Measurements from ENCODE around the gene VAMP4. TPM values are rescaled to one million over a fixed set of nuclear protein-coding genes. Genes with fewer than 3 reads are reported as not detected.
A peak's percentile ranks its signal among the peaks of the same experiment; 100 is the strongest.

The VAMP4 gene
- total RNA-seq = 10 to 100 TPM in 1 of 4 donors, 1 to 10 TPM in 3; 5.0 to 16.9 (median 7.4) TPM

DNA sequence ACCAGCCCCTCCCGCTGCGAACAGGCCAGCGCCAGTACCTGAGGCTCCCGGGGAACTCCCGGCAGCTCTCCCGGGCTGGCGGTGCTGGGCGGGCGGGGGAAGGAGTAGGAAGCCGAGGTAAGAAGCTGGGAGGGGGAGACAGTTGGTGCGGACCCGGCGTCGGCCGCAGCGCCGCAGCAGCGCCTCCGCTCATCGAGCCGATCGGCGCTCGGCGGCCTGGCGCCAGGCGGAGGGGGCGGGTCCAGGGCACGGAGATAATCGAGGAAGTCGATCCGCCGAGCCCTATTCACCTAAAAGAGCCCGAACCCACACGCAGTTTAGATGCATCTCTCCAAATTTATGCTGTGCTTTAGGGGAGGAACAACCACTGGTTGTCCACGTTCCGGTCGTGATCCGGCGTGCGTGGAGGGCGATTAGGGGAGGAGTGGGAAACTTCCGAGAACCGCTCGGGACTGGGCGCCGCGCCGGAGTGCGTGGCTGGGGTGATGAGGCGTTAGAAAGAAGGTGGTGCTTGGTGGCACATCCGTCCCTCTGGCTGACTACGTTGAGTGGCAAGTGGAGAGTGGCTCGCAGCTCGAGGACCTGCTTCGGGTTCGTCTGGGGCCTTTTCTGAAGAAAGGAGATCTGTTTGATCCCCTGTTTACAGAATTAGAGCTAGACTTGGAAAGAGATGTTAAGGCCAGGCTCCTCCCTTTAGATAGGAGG lies at the start of gene VAMP4:
VAMP4 (minus strand) TSS at position 194 of the 705 bp plus-strand sequence. CDS start 3,651 bp downstream, outside the sequence.
- ATAC-seq (ENCODE audit: low FRiP score) = peak; percentile 89
- peak; percentile 55 for DNase-seq (ENCODE audit: low spot score)
- TF ChIP-seq CTCF (IDR thresholded peaks at IDR 0.05) = no peak

GRCh38 chr1:171790318-171790717 lies 48.5 kb upstream of the VAMP4 start:
- no peak for TF ChIP-seq CTCF (IDR thresholded peaks at IDR 0.05)
- no peak for DNase-seq (ENCODE audit: low spot score)
- ATAC-seq (ENCODE audit: low FRiP score) = no peak

DNA sequence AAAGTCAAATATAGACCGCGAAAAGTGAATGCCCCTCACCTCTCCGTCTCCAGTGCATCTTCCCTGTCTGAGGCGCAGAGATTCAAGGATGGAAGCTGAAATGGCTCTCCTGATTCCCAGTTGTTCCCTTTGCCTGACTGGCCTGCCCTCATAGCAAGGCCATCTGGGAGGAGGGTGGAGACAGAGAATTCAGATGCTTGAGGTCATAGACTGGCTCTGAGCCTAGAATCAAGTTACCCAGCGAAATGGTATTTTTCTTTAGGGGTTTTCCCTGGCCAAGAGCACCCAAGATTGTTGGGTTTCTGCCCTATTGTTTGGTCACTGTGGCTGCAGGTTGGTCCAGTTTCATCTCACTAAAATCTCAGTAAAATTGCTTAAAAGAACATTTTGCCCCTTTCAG lies 46.8 kb upstream of the VAMP4 start:
- TF ChIP-seq CTCF (IDR thresholded peaks at IDR 0.05) = no peak
- DNase-seq (ENCODE audit: low spot score) (no peak), ATAC-seq (ENCODE audit: low FRiP score) (no peak)

GRCh38 chr1:171787686-171788480 lies 46.0 kb upstream of the VAMP4 start:
- no peak for DNase-seq (ENCODE audit: low spot score)
- TF ChIP-seq CTCF (IDR thresholded peaks at IDR 0.05) = no peak
- no peak for ATAC-seq (ENCODE audit: low FRiP score)

DNA sequence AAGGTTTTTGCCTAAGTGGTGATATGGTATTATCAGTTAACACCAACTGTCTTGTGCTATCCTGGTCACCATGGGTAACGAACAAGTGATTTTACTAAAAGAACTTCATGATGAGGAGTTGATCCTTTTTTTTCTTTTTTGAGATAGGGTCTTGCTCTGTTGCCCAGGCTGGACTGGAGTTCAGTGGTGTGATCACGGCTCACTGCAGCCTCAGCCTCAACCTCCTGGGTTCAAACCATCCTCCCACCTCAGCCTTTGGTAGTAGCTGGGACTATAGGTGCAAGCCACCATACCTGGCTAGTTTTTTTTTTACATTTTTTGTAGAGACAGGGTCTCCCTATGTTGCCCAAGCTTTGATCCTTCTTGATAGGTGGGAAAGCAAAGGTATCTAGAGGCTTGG lies 44.7 kb upstream of the VAMP4 start:
- DNase-seq (ENCODE audit: low spot score) (no peak), ATAC-seq (ENCODE audit: low FRiP score) (no peak)
- TF ChIP-seq CTCF (IDR thresholded peaks at IDR 0.05) = no peak

GRCh38 chr1:171785766-171786165 lies 43.9 kb upstream of the VAMP4 start:
- DNase-seq (ENCODE audit: low spot score) = no peak
- no peak for ATAC-seq (ENCODE audit: low FRiP score)
- TF ChIP-seq CTCF (IDR thresholded peaks at IDR 0.05) = no peak
